H1 (cell line): ENCODE data around the gene GABRA4. TPM values are rescaled to one million over a fixed set of nuclear protein-coding genes. Genes with fewer than 3 reads are reported as not detected.

Experiments used
- RFX5 ChIP-seq: IDR thresholded peaks from 2 replicates; pipeline ENCODE4 v1.6.1; 2011; ENCODE audit warnings: low read depth, low read length, improper control_type of control experiment, borderline replicate concordance
- SAP30 ChIP-seq: fragments of 300-600 bp; sonication (generic); IDR thresholded peaks from 2 replicates; pipeline ENCODE4 v1.7.1; 2012; ENCODE audit warnings: low read length, moderate library complexity, mild to moderate bottlenecking, inconsistent platforms; ENCODE audit not compliant: insufficient read depth, insufficient replicate concordance
- polyA plus RNA-seq, 7 experiments: library from polyadenylated mRNA; depleted of rRNA in 3 of 7; stranded (reverse) in 5 of 7; unstranded in 2 of 7; fragments of >200 nt in 5 of 7; fragments of 200-250 nt in 2 of 7; gene quantifications; 1 replicate in 5 of 7; 2 replicates in 1 of 7; 4 replicates in 1 of 7; pipeline versions ENCODE4 v1.2.1 to v1.2.3, GENCODE V29; 2011 to 2013; ENCODE audit warnings: missing spikeins in 2 of 7, mixed read lengths in 2 of 7
- total RNA-seq: library from RNA; stranded (reverse); fragmentation: NEBNext Ultra II Directional; extraction: Animal tissue kit (Norgen Biotek cat#: 25700); gene quantifications from 2 replicates; pipeline ENCODE4 v1.2.1, GENCODE V29; 2021

GABRA4 gene
- total and polyA plus RNA-seq, 2 of the 8 experiments (the other 6 are each of a cell fraction or from before 2014, with no cell fraction given) = 0.09 to 0.37 TPM

DNA sequence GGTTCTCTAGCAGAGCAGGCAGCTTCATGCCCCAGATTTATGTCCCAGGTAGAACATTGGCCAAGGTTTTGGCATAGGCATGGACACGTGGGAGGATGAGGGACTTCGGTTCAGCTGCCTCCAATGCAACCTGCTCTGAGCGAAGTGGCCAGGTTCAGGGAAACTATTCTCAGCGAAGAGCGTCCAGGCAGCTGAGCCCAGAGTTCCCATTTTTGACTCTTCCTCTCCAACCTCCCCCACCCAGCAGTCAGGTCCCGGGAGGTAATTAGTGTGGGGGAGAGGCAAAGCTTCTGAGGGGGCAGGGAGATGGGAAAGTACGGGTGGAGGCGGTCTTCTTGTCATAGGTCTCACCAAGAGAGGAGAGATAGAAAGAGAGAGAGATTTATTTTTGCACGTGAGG, 1.0 kb downstream of the GABRA4 start (continued):
- no peak for TF ChIP-seq SAP30
- no peak for TF ChIP-seq RFX5
